Stimulated activated effector memory CD8-positive, alpha-beta T cell treated with anti-CD3 and anti-CD28 coated beads, Interleukin-12 subunit alpha, Interleukin-12 subunit beta, amount 100 ng/mL, for 72 hours (primary cell): ENCODE data around the gene CACNA1C.

Experiments used
- ATAC-seq: fragments of 150-1000 bp; cut with Tn5 transposase; 2 replicates; pipeline ENCODE4 v1.10.0; 2021
- DNase-seq, 2 donors: peaks; one replicate each; pipeline ENCODE4 v3.0.0; 2021 to 2022; ENCODE audit warnings: low spot score in 2 of 2
- H3K27ac Mint-ChIP-seq: one replicate; pipeline ENCODE4 v1.8.0; 2022; ENCODE audit warnings: mild to moderate bottlenecking, mixed read lengths
- H3K36me3 Mint-ChIP-seq: one replicate; pipeline ENCODE4 v1.8.0; 2022; ENCODE audit warnings: mild to moderate bottlenecking, mixed read lengths
- H3K4me1 Mint-ChIP-seq: one replicate; pipeline ENCODE4 v1.8.0; 2022; ENCODE audit warnings: mixed read lengths
- H3K4me3 Mint-ChIP-seq: one replicate; pipeline ENCODE4 v1.8.0; 2022; ENCODE audit warnings: mild to moderate bottlenecking, mixed read lengths
- H3K9me3 Mint-ChIP-seq: one replicate; pipeline ENCODE4 v1.8.0; 2022; ENCODE audit warnings: mixed read lengths

The CACNA1C gene

DNA sequence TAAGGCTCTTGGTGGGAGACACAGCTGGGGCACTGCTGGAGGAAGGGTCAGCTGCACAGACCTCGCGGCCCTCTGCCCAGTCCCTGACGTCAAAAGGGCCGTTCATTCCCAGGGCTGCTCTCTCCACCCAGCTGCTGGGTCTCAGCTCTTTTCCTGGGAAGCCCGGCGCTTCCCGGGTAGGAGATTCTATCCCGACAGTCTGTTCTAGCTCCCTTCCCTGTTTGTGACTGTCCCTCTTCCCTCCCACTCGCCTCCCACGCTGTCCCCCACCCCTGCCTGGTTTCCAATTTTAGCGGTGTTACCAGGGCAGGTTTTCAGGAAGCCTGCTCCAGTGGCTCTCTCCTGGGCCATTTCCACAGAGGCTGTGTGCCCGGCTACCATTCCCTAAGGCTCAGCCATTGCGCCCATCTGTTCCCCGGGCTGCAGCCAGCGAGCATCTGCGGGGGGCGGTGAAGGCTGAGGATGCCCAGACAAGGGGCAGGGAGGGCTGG, 186.6 kb downstream of the CACNA1C start:
- no peak for ATAC-seq
- no peak overlapping the region for H3K27ac Mint-ChIP-seq
- H3K4me3 Mint-ChIP-seq = no peak overlapping the region
- no peaks in the 10 kb centered on the region for H3K36me3 Mint-ChIP-seq
- DNase-seq = no peak
- H3K4me1 Mint-ChIP-seq = no peaks in the 10 kb centered on the region
- H3K9me3 Mint-ChIP-seq = no peaks in the 10 kb centered on the region

DNA sequence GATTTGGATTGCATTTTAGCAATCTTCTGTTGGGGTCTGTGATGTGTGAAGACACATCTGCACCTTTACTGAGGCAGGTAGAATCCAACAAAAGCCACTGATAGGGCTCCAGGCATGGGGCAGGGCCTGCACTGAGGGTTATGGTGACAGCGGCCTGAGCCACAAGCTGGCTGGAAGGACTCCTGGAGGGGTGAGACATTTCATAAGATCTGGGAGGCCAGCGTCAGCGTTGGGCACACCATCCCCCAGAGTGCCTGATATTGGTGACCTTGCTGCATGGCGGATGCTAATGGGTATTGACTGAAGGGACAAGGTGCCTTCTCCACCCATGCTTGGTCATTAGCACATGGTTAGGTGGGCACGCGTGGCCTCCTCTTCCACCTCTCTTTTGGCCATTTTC, 187.6 kb downstream of the CACNA1C start:
- ATAC-seq (no peak), DNase-seq (no peak)
- H3K27ac Mint-ChIP-seq = no peak overlapping the region
- no peaks in the 10 kb centered on the region for H3K36me3 Mint-ChIP-seq
- H3K9me3 Mint-ChIP-seq = no peaks in the 10 kb centered on the region
- no peak overlapping the region for H3K4me3 Mint-ChIP-seq
- no peaks in the 10 kb centered on the region for H3K4me1 Mint-ChIP-seq

DNA sequence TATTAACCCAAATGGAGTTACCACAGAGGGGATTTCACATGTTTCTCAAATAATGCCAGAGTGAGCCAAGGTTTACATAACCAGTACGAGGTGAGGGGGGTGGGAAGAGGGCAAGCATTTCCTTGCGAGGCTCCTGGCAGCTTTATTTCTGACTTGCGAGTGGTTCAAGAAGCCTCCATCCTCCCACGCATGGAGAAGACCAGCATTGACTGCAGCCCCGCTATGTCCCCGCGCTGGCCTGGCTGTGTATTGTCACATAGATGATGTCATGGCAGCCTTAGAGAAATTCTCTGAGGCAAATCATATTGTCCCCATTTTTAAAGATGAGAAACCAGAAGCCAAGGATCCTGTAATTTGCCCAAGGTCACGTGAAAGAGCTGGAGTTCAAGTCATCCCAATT, 188.2 kb downstream of the CACNA1C start:
- H3K36me3 Mint-ChIP-seq = no peaks in the 10 kb centered on the region
- H3K9me3 Mint-ChIP-seq = no peaks in the 10 kb centered on the region
- H3K4me1 Mint-ChIP-seq = no peaks in the 10 kb centered on the region
- DNase-seq (no peak), ATAC-seq (no peak)
- no peak overlapping the region for H3K4me3 Mint-ChIP-seq
- H3K27ac Mint-ChIP-seq = no peak overlapping the region

DNA sequence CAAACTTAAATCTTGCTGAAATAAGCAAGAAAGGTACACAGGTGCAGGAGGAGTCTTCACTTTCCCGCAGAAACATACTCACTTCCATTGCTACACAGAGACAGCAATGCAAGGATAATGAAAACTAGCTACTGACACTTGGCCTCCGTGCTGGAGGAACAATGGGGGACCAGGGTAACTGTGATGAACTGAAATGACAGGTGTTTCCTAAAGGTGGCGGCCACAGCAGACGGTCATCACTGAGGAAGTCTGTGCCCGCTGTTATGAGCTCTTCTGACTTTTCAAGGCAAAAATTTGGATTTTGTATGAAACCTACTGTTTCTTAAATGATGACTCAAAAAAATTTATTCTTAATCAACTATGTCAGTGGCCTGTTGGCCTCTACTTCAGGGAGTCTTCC, 189.4 kb downstream of the CACNA1C start:
- no peak for DNase-seq
- no peaks in the 10 kb centered on the region for H3K9me3 Mint-ChIP-seq
- no peak overlapping the region for H3K27ac Mint-ChIP-seq
- no peak for ATAC-seq
- H3K4me3 Mint-ChIP-seq = no peak overlapping the region
- no peaks in the 10 kb centered on the region for H3K36me3 Mint-ChIP-seq
- H3K4me1 Mint-ChIP-seq = no peaks in the 10 kb centered on the region

DNA sequence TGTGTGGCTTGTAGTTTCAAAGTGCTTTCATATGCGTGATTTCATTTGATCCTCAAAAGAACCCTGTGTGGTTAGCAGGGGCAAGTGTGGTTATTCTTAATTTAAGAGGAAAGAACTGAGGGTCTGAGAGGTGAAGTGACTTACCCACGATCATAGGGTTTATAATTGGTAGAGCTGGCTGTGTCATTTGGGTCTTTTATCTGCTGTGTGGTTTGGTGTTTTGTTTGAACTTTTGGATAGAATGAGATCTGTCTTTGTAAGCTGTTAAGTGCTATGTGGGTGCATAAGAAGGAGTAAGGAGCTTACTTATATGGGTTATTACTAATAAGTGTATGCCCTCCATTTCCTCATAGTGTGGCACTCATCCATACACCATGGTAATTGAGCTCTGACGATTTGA, 190.0 kb downstream of the CACNA1C start:
- DNase-seq = no peak
- Mint-ChIP-seq H3K4me3 (no peak overlapping the region), H3K27ac (no peak overlapping the region), H3K4me1 (no peaks in the 10 kb centered on the region), H3K36me3 (no peaks in the 10 kb centered on the region), H3K9me3 (no peaks in the 10 kb centered on the region)
- ATAC-seq = peak; percentile 35

DNA sequence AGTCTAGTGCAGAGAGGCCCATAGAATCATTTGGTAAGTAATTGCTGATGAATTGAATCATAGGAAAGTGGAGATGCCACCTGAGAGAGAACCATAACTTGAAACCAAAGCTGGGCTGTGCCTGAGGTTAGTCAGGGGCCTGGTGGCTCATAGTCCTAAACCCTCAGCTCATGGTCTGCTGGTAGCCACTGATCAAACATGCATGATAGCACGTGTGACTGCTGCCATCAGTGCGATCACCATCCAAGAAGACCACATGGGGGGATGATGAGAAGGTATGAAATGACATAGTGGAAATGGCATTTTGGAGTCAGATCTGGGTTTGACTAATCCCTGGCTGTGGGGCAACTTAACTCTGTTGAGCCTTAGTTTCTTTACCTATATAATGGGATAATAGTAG, 190.5 kb downstream of the CACNA1C start:
- H3K27ac Mint-ChIP-seq = no peak overlapping the region
- peak; percentile 47 for ATAC-seq
- H3K4me1 Mint-ChIP-seq = no peaks in the 10 kb centered on the region
- DNase-seq = no peak
- no peaks in the 10 kb centered on the region for H3K9me3 Mint-ChIP-seq
- no peak overlapping the region for H3K4me3 Mint-ChIP-seq
- H3K36me3 Mint-ChIP-seq = no peaks in the 10 kb centered on the region

DNA sequence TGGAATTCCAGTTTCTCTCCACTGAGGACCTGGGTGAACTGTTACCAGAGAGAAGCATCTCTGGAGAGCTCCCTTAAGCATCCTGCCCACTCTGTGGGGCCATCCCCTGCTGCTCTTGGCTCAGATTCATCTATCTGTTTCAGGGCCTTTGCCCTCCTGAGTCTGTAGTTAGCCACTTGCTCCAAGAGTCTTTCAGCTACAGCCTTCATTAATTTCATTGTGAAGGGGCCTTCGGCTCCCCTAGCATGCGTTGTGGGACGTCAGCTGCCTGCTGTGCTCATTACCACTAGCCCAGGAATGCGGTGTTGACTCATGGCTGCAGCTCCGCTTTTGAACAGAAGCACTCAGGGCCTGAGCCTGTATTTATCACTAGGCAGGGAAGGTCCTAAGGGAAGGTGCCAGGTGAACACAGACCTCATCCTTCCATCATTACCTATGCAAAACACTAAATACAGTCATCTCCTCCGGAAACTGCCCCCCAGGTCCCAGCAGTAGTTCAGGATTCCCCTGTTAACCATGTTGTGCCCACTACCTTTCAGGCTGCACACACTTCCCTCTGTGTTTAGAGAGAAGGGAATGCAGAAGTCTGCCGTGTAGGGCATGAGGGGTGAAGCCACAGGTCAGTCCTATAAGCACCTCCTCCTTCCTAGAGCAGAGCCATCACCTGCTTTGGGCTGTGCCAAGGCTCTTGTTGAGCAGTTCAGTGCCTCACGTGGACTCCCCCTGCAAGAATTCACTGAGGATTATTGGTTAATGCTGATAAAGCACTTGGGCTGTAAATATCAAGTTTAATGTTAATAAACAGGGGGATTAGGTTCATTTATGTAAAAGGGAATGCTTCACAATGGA, 191.4 kb downstream of the CACNA1C start:
- ATAC-seq = no peak
- DNase-seq = no peak

DNA sequence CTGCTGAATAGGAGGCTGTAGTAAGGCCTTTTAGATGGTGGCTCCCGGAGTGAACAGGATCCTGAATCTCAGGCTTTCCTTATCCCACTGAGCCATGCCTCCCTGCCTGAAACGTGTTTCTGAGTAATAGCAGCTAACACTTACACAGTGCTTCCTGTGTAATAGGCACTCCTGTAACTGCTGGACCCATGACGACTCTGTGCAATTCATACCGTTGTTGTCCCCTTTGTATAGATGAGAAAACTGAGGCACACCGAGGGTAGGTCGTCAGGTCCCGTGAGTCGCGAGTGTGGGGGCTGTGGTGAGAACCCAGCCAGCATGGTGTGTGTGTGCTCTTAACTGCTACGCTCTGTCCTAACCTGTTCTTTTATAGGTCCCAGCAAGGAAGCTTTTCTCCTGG, 193.6 kb downstream of the CACNA1C start:
- no peaks in the 10 kb centered on the region for H3K4me1 Mint-ChIP-seq
- ATAC-seq = no peak
- no peaks in the 10 kb centered on the region for H3K9me3 Mint-ChIP-seq
- H3K4me3 Mint-ChIP-seq = no peak overlapping the region
- DNase-seq = no peak
- no peaks in the 10 kb centered on the region for H3K36me3 Mint-ChIP-seq
- H3K27ac Mint-ChIP-seq = no peak overlapping the region

More for the DNA sequence above, 191.4 kb downstream of the CACNA1C start:
- Mint-ChIP-seq H3K36me3 (no peaks in the 10 kb centered on the region), H3K9me3 (no peaks in the 10 kb centered on the region), H3K4me3 (no peak overlapping the region), H3K27ac (no peak overlapping the region), H3K4me1 (no peaks in the 10 kb centered on the region)

DNA sequence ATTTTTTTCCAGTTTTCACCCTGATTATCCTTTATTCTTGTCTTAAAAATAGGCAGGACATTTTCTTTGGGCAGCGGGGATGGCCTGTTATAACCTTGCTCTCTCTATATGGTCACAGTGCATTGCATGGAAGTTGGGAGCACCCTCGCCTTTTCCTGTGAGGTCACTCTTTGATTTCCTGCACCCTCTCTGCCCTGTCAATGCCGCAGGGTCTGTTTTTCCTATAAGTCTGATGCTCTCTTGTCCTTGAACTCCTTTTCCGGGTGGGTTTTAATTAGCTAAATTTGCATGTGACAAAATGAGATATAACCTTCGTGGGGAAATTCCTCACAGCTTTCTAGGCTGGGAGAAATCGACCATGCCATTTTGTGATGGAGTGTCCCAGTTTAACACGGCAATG, 194.3 kb downstream of the CACNA1C start:
- no peak for ATAC-seq
- Mint-ChIP-seq H3K27ac (no peak overlapping the region), H3K36me3 (no peaks in the 10 kb centered on the region), H3K4me1 (no peaks in the 10 kb centered on the region), H3K4me3 (no peak overlapping the region), H3K9me3 (no peaks in the 10 kb centered on the region)
- DNase-seq = no peak

DNA sequence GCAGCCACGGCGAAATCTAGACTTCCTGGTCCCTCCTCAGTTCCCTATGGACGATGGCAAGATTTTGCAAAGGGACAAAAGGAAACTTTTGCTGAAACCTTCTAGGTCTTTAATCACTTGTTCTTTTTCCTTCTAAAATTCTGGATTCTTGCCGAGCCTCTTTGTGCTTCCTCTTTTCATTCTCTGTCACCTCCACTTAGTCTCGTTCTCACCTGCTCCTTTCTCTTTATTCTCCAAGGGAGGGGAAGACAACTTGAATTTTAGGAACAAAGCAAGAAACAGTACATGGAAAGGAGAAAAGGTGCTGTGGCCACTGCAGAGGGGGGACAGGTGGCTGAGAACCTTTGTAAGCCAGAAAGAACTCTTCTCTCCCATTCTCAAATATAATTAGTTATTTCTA, 194.8 kb downstream of the CACNA1C start:
- no peak for ATAC-seq
- H3K4me3 Mint-ChIP-seq = no peak overlapping the region
- no peak for DNase-seq
- no peaks in the 10 kb centered on the region for H3K9me3 Mint-ChIP-seq
- H3K36me3 Mint-ChIP-seq = no peaks in the 10 kb centered on the region
- no peaks in the 10 kb centered on the region for H3K4me1 Mint-ChIP-seq
- no peak overlapping the region for H3K27ac Mint-ChIP-seq

DNA sequence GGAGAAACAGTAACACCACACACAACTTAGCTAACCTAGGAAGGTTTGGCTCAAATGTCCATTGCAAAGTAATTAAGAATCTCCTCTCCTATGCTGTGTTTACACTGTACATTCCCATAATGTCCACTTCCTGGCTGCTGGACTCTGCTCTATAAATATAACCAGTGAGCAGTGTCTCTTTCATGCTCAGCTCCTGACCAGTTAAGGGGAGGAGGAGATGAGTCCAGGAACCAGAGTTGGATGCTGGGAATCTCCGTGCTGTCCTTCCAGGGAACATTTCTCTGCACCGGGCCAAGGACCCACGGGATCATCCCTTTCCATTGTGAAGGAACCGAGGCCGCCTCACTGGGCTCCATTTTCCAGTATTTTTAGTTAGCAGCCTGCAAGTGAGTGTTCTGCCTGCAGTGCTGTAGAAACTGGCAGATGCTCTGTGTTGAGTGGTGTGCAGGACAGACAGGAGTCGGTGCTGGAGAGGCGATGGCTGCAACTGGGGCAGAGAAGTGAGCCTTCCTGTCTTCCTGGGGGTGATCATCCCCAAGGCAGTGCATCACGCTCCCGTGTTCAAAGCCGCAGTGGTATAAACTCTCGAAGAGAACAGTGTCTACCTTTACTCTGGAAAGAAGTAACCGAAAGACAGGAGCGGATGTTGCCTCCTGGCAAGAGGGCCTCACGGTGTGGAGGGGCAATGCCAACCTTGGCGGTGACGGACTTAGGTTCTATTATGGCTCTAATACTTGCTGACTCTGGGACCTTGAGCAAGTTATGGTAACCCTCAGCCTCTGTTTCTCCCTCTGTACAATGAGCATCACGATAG, 195.5 kb downstream of the CACNA1C start:
- Mint-ChIP-seq H3K4me3 (no peak overlapping the region), H3K4me1 (no peaks in the 10 kb centered on the region), H3K27ac (no peak overlapping the region), H3K36me3 (no peaks in the 10 kb centered on the region), H3K9me3 (no peaks in the 10 kb centered on the region)
- DNase-seq (no peak), ATAC-seq (no peak)

DNA sequence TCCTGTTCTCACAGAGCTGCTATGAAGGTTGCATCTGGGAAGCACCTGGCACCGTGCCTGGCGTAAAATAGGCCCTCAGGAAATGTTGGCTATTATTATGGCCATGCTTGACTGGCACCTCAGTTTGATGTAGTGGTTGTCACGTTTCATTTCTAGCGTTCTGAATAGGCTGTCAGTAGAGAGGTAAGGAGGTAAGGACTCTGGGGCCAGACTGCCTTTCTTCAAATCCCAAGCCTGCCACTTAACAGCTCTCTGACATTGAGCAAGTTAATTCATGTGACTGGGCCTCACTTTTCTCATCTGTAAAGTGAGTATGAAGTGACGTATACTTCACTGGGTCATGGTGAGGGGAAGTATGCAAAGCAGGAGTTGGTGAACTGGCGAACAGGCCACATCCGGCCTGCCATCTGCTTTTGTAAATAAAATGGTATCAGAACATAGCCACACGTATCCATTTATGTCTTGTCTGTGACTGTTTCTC, 196.2 kb downstream of the CACNA1C start:
- DNase-seq (no peak), ATAC-seq (peak; percentile 57)
- Mint-ChIP-seq H3K9me3 (no peaks in the 10 kb centered on the region), H3K4me1 (no peaks in the 10 kb centered on the region), H3K27ac (no peak overlapping the region), H3K36me3 (no peaks in the 10 kb centered on the region), H3K4me3 (no peak overlapping the region)

DNA sequence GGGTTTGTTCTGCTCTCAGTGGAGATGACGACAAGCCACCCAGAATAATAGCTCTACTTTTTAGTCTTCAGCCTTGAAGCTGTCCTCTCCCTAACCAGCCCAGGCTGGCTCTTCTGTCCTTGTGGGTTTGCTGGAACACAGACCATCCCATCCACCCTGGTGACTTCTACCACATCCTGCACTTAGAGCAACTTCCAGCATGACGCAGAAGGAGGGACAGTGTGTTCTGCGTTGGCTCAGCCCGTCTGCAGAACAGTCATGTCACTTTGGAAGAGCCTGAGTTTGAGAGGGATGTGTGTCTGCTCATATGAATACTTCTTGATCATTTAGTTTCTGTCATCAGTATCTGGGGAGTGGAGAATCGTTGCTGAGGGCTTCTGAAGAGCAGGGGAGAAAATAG, 198.0 kb downstream of the CACNA1C start:
- DNase-seq (no peak), ATAC-seq (no peak)
- peaks cover 2% of the 10 kb centered on the region for H3K9me3 Mint-ChIP-seq
- H3K36me3 Mint-ChIP-seq = no peaks in the 10 kb centered on the region
- no peaks in the 10 kb centered on the region for H3K4me1 Mint-ChIP-seq
- no peak overlapping the region for H3K4me3 Mint-ChIP-seq
- no peak overlapping the region for H3K27ac Mint-ChIP-seq

DNA sequence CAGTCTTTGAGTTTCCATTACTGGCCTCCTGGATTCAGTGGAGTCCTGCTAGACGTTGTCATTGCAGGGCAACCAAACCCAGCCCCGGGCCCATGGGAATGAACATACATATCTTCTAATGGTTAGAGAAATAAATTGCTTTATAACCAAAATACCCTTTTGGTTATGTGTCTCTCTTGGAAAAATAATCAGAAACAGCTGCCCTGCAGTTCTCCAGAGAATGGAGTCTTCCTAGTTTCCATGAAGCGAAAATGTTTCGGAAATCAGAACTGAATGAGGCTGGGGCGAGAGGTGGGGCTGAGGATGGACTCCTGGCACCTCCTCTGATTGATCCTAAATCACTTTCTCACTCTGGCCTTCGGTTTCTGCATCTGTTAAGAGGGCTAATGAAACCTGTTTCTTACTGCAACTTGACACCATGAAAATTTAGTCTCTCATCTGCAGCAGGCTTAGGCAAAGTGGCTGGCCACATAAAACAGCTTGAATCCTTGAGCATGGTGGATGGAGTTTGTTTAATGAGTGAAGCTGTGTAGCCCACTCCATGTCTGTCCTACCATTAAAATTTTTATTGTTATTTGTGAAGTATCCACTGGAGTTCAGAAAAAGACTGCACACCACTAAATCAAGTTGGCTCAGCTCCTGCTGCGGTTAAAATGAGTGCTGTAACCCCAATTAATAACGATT, 198.9 kb downstream of the CACNA1C start:
- H3K27ac Mint-ChIP-seq = no peak overlapping the region
- DNase-seq (no peak), ATAC-seq (no peak)
- no peak overlapping the region for H3K4me3 Mint-ChIP-seq
- H3K9me3 Mint-ChIP-seq = peaks cover 5% of the 10 kb centered on the region
- no peaks in the 10 kb centered on the region for H3K4me1 Mint-ChIP-seq
- no peaks in the 10 kb centered on the region for H3K36me3 Mint-ChIP-seq

DNA sequence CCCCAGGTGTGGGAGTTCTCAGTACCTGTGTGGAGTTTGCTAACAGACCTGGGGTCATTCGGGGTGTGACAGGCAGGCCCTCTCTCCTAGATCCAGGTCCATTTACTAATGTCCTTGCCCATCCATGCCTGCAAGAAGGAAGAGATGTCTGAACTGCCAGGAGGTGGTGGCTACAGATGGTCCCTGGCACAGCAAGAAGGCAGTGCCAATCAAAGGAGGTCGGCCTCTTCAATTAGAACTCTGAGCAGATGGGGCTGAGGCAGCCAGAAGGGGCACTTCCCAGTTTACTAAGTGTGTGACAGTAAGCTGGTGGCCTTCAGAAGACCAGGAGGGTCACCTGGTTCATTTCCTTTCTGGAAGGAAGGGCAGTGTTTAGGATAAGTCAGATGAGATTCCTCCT, 202.5 kb downstream of the CACNA1C start:
- DNase-seq (no peak), ATAC-seq (no peak)
- no peaks in the 10 kb centered on the region for H3K36me3 Mint-ChIP-seq
- peaks cover 5% of the 10 kb centered on the region for H3K9me3 Mint-ChIP-seq
- no peaks in the 10 kb centered on the region for H3K4me1 Mint-ChIP-seq
- H3K4me3 Mint-ChIP-seq = no peak overlapping the region
- H3K27ac Mint-ChIP-seq = no peak overlapping the region
